Heart right ventricle (tissue), 16 donors: ENCODE measurements around the gene SGCA. TPM values are rescaled to one million over a fixed set of nuclear protein-coding genes. Genes with fewer than 3 reads are reported as not detected.

Experiments used
- ATAC-seq, 8 donors: fragments of 200-7000 bp; cut with Tn5 transposase; one replicate each; pipeline ENCODE4 v1.9.1; 2020; ENCODE audit warnings: mild to moderate bottlenecking in 8 of 8, moderate library complexity in 8 of 8, moderate number of reproducible peaks in 1 of 8
- DNase-seq, 2 donors: peaks; one replicate each; pipeline ENCODE4 v3.0.0-alpha.2; 2020
- H3K27ac ChIP-seq, 10 donors: fragments of 200-600 bp; sonication (generic) in 2 of 10; one replicate each; pipeline versions ENCODE4 v1.5.0 to v1.8.0; 2020 to 2022; ENCODE audit warnings: mild to moderate bottlenecking in 3 of 10
- H3K27me3 ChIP-seq, 7 donors: fragments of 200-600 bp; one replicate each; pipeline ENCODE4 v1.8.0; 2021 to 2022; ENCODE audit warnings: mild to moderate bottlenecking in 2 of 7
- H3K36me3 ChIP-seq, 9 donors: fragments of 200-600 bp; sonication (generic) in 1 of 9; one replicate each; pipeline versions ENCODE4 v1.5.0 to v1.8.0; 2020 to 2022; ENCODE audit warnings: mild to moderate bottlenecking in 2 of 9
- H3K4me1 ChIP-seq, 9 donors: fragments of 200-600 bp; sonication (generic) in 1 of 9; one replicate each; pipeline versions ENCODE4 v1.5.0 to v1.8.0; 2020 to 2022; ENCODE audit warnings: mild to moderate bottlenecking in 4 of 9
- H3K4me3 ChIP-seq, 10 donors: fragments of 200-600 bp; sonication (generic) in 2 of 10; one replicate each; pipeline versions ENCODE4 v1.5.0 to v1.8.0; 2020 to 2022; ENCODE audit warnings: mild to moderate bottlenecking in 7 of 10, moderate library complexity in 2 of 10
- H3K9me3 ChIP-seq, 11 donors: fragments of 200-600 bp in 10 of 11; sonication (generic) in 2 of 11; one replicate each; pipeline versions ENCODE4 v1.5.0 to v1.8.0; 2013 to 2022; ENCODE audit warnings: mild to moderate bottlenecking in 2 of 11, control low read depth in 1 of 11, moderate library complexity in 1 of 11
- CTCF ChIP-seq, 9 donors: fragments of 200-600 bp; sonication (generic) in 2 of 9; IDR thresholded peaks; one replicate each; pipeline versions ENCODE4 v1.5.0 to v1.8.0; 2021 to 2022; ENCODE audit warnings: antibody characterized with exemption in 9 of 9, mild to moderate bottlenecking in 5 of 9, moderate library complexity in 1 of 9
- WGBS, 2 donors: extraction: QIAGEN DNeasy Blood & Tissue Kit; methylation state at CpG; one replicate each; pipeline ENCODE4 v1.1.7; 2013; ENCODE audit warnings: inconsistent platforms in 1 of 2; 5-methylcytosine and 5-hydroxymethylcytosine counted together
- intact Hi-C, 10 donors: fragments of 100-400 bp; cut with DNase I; formaldehyde crosslinking; loops; one replicate each; pipeline versions ENCODE4 v1.11.1 to v1.14.2; 2022
- polyA plus RNA-seq, 2 donors: library from polyadenylated mRNA; stranded (reverse); fragments of 200-250 nt; gene quantifications; one replicate each; pipeline ENCODE4 v1.2.3, GENCODE V29; 2013
- total RNA-seq, 10 donors: library from RNA; stranded (reverse); fragmentation: NEBNext Ultra II Directional in 3 of 10; extraction: Animal tissue kit (Norgen Biotek cat#: 25700) in 3 of 10; gene quantifications; one replicate each; pipeline versions ENCODE4 v1.2.1 to v1.2.4, GENCODE V29; 2021 to 2023
- donor health status: Arrhythmogenic right ventricular cardiomyopathy.
- donor health status: ischemic (EF 13 %, LVEDD 7.1; RV severe dilation, severe dysfunction).
- donor health status: healthy with polysubstance abuse.
- donor health status: DM: no; HTN: yes; CAD: no.
- donor health status: DM: no; HTN: no; CAD: no.
- donor health status: ischemic (EF 25% LVEDD 6.9; RV normal size, moderate dysfunction).
- donor health status: ischemic (EF 25% LVEDD 5.7; RV mildly dilated, moderate dysfunction).
- donor health status: healthy.
- donor health status: DM: yes; HTN: yes; CAD: no.
- donor health status: Ischemic cardiomyopathy.
- donor health status: ischemic (EF 35%, LVEDD 5.7; RV mildly dilated, moderate dysfunction).
- donor health status: nonischemic (EF 11% LVEDD 7.7; RV severe dilation, severe dysfunction).
- donor health status: DM: yes; HTN: yes; CAD: no.
- donor health status: PGD.
- donor health status: ischemic (EF 29% LVEDD 5.4; RV normal size, mild dysfunction).
- donor health status: nonischemic (EF 23%, LVEDD 6.1; RV moderate dilation, normal function).

Gene SGCA
- total and polyA plus RNA-seq, 12 donors = 136 to 314 (median 158) TPM

DNA sequence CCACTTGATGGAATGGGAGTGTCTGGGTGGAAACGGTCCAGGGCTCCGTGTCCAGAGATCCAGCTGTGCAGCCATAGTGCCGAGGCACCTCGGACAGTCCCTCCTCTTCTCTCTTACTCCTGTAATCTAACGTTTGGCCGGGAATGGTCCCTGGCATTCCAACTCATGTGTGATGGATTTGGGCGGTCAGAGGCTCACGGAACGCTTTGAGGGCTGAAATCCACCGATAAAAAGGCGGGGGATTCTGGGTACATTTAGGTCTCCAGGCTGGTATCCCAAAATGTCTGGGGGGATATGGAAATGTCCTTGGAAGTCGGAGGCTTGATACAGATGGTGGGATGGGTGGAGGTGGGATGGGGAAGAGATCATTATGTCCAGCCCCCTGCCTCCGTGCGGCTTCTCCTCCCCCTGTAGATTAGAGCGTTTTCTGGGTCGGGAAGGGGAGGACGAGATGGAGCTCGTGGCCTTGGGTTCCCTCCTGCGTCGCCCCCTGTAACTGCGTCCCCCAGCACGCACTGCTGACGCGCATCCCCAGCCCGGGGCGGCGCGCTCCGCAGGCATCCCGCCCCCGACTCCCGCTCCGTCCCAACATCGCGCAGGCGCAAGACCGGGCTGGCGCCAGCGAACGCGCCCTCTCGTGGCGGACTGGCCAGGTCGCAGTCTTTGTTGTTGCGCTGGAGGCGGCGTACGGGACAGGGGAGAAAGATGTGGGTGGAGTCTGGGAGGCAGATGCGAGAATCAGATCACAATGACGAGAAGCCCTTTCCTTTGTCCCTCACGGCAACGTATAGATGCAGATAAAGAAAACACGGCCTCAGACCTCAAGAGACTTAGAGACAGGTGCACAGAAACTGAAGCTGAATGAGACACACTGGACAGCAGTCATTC, 4.5 kb upstream of the SGCA start:
- Histone ChIP-seq H3K27me3 (no peaks in the 10 kb centered on the region), H3K27ac (peak overlapping the region in 9 of 10 donors; percentile 40 to 80 (median 73)), H3K4me3 (peak overlapping the region; percentile 45 to 64 (median 56)), H3K36me3 (no peaks in the 10 kb centered on the region), H3K4me1 (peaks cover 0 to 43% (median 16%) of the 10 kb centered on the region in 9 donors), H3K9me3 (no peaks in the 10 kb centered on the region)
- DNase-seq = peak; percentile 93 to 94
- peak; percentile 88 to 98 (median 94) for TF ChIP-seq CTCF (IDR thresholded peaks at IDR 0.05)
- ATAC-seq = peak; percentile 77 to 93 (median 88)
- WGBS, 2 donors = 1% methylated on average over 52 to 53 of the region's 53 CpGs
- intact Hi-C loops = loop anchor here in 8 of 10 donors (1.0 to 10.0 kb wide), 7 partner anchors 21 to 134 kb away; partner anchors contain the start of gene PDK2 (in 2 of the 8)

- intact Hi-C loops = loop anchor here in 8 of 10 donors (1.0 to 10.0 kb wide), 7 partner anchors 22 to 133 kb away; partner anchors contain the start of gene PDK2 (in 2 of the 8)
- TF ChIP-seq CTCF (IDR thresholded peaks at IDR 0.05) = no peak
These were observed 3.9 kb upstream of the SGCA start for GRCh38 chr17:50161911-50162288.

DNA sequence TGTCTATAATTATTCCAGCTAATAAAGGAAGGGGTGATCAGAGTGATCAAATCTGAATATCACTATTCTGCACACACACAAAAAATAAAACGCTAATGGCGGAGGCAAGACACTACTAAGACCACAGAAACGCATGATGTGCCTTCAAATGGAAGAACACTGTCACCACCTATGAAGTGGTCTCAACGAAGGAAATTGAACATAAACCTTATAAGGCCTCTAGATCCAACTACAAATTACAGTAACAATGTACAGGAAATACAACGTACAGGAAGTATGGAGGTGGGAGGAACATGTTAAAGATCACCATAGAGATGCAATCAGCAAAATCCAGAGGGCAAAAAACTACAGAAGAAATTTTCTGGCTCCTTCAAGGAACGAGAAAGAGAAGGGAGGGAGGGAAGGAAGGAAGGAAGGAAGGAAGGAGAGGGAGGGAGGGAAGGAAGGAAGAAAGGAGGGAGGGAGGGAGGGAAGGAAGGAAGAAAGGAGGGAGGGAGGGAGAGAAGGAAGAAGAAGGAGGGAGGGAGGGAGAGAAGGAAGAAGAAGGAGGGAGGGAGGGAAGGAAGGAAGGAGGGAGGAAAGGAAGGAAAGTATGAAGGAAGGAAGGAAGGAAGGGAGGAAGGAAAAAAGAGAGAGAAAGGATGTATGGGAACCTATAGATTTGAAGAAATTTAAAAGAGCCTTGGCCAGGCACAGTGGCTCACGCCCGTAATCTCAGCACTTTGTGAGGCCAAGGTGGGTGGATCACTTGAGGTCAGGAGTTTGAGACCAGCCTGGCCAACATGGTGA, 3.1 kb upstream of the SGCA start:
- DNase-seq = no peak
- H3K36me3 ChIP-seq = no peaks in the 10 kb centered on the region
- no peaks in the 10 kb centered on the region for H3K9me3 ChIP-seq
- intact Hi-C loops = loop anchor here in 7 of 10 donors (5.0 to 10.0 kb wide), 6 partner anchors 40 to 132 kb away; partner anchors contain the start of gene PDK2 (in 2 of the 7)
- ATAC-seq = no peak
- no peak overlapping the region for H3K27ac ChIP-seq
- WGBS, 2 donors = 70 to 73% methylated on average over 8 of the region's 8 CpGs
- no peaks in the 10 kb centered on the region for H3K27me3 ChIP-seq
- peaks cover 2 to 49% (median 17%) of the 10 kb centered on the region in 9 donors for H3K4me1 ChIP-seq
- no peak for TF ChIP-seq CTCF (IDR thresholded peaks at IDR 0.05)
- no peak overlapping the region for H3K4me3 ChIP-seq

More at GRCh38 chr17:50161911-50162288, 3.9 kb upstream of the SGCA start:
- Histone ChIP-seq H3K9me3 (no peaks in the 10 kb centered on the region), H3K4me1 (peaks cover 0 to 43% (median 16%) of the 10 kb centered on the region in 9 donors), H3K27me3 (no peaks in the 10 kb centered on the region), H3K4me3 (peak overlapping the region in 6 of 10 donors; percentile 47 to 64 (median 61)), H3K36me3 (no peaks in the 10 kb centered on the region), H3K27ac (peak overlapping the region in 4 of 10 donors; percentile 30 to 79 (median 78))
- no peak for DNase-seq
- ATAC-seq = no peak
- WGBS, 2 donors = 55 to 57% methylated on average over 16 of the region's 16 CpGs
